ENCODE data around the gene AK5.

GRCh38 chr1:77382366-77382765 lies 100.5 kb downstream of the AK5 start:
- TF ChIP-seq CTCF (conservative IDR thresholded peaks at IDR 0.05 in 1 of 2, IDR thresholded peaks at IDR 0.05 in 1 of 2; ENCODE audit: extremely low read depth in 1 of 2, insufficient read depth in 1 of 2, low read depth in 1 of 2, low read length in 2 of 2) (no peak), EZH2 (IDR thresholded peaks at IDR 0.05; ENCODE audit: borderline replicate concordance, low read length) (no peak)

All from mammary epithelial cell (primary cell).